Stimulated activated CD8-positive, alpha-beta memory T cell treated with anti-CD3 and anti-CD28 coated beads, Interleukin-12 subunit alpha, Interleukin-12 subunit beta, amount 100 ng/mL, for 4 hours (primary cell): ENCODE measurements around the gene WDR48.

ENCODE experiments used
- DNase-seq: peaks from one replicate; pipeline ENCODE4 v3.0.0-alpha.2; 2020; ENCODE audit warnings: low read depth

Gene WDR48

DNA sequence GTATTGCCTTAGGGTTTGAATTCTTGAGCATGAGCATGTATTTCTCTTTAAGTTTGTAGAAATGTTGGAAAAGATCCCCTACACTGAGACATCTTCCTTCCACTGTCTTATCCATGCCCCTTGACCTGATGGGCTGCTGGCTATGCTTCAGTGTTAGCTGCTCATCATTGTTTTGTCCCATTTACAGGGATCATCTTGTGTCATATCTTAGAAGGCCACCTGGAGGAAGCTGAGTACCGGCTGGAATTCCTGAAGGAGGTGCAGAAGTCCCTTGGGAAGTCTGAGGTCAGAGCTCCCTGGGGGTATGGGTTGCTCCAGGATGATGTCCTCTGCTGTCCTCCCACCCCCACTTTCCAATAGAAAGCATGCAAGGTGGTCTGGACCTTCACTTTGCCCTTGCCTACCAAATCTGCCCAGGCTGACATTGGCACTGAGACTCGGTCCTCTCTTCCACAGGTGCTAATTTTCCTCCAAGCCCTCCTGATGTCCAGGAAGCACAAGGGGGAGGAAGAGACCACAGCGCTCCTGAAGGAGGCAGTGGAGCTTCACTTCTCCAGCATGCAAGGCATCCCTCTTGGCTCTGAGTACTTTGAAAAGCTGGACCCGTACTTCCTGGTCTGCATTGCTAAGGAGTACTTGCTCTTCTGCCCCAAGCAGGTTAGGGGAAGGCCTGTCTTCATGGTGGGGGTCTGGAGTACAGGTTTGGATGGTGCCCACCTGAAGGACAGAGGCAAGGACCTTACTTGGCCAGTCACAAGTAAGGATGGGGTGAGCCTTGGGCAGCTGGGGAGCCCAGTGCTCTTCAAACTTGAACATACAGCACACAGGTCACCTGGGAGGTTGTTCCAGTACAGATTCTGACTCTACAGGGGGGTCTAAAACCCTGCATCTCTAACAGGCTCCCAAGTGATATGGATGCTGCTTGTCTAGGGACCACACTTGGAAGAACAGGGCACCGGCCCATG, 73.3 kb downstream of the WDR48 start:
- DNase-seq, result no peak

DNA sequence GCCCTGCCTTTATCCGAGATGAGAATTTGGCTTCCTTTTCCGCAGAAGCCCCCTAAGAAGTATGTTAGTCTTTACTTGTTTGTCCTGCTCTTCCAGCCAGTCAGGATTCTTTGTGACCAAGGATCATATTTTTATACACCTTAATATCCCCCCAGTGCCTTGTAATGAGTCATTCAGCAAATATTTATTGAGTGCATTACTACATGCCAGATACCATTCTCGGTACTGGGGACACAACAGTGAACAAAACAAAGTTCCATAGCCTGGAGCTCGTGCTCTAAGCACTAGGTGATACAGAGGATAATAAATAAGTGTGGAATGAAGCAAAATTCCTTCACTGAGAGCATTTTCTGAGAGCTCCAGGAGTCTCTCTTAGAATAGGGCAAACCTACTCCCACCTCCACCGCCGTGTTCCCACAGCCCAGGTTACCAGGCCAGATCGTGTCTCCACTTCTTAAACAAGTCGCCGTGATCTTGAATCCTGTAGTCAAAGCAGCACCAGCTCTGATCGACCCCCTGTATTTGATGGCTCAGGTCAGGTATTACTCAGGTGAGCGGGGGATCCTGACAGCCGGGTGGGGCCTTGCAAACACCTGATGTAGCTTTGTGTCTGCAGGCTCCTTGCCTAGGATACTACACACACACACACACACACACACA, 74.2 kb downstream of the WDR48 start:
- no peak for DNase-seq

DNA sequence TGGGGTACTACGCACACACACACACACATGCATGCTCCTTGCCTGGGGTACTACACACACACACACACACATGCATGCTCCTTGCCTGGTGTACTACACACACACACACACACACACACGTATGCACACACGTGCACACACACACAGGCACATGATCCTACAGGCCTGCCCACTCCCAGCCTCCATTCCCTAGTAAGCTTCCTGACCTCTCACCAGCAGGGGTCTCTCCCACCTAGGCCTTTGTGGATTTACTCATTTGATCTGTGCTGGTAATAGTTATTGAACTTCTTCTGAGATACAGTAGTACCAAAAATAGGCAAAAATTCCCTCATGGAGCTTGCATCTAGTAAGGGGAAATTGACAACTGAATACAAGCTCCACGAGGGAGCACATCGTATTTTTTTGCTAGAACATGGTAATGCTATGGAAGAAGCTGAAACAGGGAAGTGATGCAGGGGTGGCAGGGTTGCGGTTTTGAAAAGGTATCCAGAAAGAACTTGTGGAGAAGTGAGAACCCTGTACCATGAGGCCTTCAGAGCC, 74.8 kb downstream of the WDR48 start:
- no peak for DNase-seq

DNA sequence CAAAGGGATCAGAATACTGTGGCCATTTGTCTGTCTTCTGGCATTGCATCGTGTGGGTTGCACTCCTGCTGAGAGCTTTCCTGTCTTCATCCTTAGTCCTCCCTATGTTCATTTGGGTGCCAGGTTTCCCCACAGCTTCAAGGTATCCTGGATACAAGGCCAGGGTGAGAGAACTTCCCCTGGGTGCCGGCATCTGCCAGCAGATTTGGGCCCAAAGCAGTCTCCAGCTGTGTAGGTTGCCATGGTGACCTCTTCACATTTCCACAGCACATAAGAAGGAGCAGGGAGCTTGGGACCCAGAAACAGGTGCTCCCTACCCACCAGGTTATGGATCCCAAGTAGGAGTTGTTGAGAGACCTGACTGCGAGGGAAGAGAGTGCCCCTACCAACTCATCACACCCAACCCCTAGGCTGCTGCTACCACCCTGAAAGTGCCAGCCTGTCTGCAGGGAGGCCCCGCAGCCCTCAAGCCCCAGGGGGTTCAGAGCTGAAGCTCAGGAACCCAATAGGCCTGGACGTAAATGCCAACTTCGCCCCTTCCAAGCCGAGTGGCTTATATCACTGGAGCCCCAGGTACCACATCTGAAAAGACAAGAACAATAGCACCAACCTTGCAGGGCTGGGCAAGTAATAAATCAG, 75.6 kb downstream of the WDR48 start:
- no peak for DNase-seq

DNA sequence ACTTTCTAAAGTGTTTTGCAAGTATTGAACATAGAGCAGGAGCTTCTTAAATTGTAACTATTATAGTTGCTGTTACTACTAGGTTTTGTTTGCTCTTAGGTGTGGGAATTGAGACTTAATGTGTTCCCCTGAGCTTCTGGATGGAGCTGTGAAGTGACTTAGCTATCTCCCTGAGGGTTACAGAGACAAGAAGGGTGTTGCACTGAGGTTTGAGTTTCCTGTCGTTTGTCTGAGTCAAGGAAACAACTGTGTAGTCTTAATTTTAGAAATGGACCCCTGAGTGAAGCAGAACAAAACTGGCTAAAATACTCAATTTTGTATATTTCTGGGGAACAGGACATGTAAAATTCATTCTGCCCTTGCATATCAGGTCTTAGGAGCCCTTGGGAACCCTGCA, 76.1 kb downstream of the WDR48 start:
- DNase-seq, result no peak

DNA sequence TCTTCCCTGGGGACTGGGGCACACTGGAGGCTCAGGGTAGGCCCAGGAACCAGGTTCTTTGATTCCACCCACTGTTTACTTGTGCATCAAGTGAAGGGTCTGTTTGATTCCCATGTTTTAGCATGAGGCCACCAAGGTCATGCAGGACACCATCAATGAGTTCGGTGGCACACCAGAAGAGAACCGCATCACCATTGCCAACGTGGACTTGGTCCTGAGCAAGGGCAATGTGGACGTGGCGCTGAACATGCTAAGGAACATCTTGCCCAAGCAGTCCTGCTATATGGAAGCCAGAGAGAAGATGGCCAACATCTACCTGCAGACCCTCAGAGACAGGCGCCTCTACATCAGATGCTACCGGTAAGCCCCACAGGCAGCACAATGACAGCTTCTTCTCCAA, 77.1 kb downstream of the WDR48 start:
- DNase-seq, result no peak

DNA sequence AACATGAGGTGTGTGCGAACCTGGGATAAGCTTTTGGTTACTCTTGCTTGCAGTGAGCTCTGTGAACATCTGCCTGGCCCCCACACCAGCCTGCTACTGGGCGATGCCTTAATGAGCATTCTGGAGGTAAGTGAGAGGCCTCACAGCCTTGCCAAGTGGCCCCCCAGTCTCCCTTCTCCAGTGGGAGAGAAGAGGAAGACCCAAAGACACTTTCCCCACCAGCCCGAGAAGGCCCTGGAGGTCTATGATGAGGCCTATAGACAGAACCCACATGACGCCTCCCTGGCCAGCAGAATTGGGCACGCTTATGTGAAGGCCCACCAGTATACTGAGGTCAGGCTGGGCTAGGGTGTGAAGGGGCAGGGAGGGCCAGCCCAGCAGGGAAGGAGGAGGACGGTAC, 78.2 kb downstream of the WDR48 start:
- no peak for DNase-seq

DNA sequence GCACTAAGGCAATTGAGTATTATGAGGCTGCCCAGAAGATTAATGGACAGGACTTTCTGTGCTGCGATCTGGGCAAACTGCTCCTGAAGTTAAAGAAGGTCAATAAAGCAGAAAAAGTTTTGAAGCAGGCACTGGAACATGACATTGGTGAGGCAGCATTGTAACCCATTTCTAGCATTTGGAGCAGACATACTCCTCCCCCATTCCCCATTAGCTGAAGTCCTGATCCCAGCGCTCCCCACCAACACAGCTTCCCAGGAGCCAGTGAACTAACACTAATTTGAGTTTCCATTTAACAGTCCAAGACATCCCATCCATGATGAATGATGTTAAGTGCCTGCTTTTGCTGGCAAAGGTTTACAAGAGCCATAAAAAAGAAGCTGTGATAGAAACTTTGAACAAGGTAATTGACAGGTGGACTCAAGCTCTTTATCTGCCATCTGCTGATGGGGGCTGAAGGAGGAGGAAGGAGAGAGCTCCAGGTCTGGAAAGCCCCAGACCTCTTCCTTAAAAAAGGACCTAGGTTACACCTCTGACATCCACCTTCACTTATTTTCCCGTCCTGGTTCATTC, 79.0 kb downstream of the WDR48 start:
- DNase-seq, result no peak

DNA sequence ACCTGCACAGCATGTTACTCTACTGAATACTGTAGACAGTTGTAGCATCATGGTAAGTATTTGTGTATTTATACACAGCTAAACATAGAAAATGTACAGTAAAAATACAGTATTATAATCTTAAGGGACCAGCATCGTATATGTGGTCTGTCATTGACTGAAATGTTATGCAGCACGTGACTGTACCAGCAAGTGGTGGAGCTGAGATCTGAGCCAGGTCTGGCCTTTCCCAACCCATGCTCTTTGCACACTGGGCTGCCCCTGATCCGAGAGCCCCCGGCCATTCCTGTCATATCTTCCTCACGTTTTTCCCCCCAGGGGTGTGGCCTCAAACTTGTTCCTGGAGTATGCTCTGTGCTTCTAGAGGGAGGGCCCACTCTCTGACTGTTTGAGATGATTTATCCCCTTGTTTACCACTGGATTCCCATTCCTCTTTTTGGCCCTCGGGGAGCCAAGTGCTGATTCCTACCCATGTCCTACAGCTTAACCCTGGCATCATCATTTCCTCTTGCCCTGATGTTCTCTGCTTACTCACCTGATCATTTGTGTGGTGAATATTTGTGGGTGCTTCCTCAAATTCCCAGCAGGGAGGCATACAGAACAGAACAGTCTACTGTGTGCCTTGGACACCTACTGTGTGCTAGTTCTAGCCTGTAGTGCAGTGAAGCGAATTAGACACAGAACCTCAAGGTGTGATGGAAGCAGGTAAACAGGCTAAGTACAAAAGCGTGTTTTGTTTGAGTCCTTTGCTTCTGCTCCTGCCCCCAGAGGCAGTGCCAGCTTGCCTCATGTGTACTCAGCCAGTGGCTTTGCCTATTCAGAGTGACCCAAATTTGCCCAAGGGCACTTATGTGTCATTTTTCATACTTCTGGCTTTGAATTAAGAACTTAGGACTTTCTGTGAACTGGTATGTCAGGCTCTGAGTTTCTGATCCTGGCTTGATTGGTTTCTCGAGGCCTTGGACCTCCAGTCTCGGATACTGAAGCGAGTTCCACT, 80.6 kb downstream of the WDR48 start:
- no peak for DNase-seq

DNA sequence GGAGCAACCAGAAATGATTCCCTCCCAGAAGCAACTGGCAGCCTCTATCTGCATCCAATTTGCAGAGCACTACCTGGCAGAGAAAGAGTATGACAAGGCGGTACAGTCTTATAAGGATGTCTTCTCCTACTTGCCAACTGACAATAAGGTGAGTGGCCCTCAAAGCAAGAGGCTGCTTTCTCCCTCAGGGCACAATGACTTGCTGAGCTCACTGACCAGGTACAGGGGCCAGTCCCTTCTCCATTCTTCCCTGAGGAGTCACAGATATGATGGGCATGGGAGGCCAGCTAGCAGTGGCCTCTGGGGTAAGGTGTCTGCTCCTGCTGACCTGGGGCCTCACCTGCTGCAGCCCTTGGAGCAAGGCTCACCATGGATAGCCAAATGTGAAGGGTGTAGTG, 81.3 kb downstream of the WDR48 start:
- no peak for DNase-seq

DNA sequence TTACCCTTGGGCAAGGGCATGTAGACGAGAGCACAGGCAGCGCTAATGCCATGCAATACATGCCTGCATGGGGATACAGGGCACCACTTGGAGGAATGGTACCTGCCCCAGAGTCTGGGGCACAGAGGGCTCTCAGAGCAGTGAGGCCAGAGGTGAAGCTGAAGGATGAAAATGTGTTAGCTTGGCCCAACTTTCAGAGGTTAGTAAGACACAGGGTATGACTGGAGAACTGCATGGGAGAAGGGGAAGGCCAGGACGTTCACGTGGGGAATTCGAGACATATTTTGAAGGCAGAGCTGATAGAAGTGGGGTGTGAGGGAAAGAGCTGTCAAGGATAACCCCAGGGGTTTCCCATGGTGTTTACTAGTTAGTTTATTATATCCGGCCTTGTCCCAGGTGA, 82.0 kb downstream of the WDR48 start:
- no peak for DNase-seq

DNA sequence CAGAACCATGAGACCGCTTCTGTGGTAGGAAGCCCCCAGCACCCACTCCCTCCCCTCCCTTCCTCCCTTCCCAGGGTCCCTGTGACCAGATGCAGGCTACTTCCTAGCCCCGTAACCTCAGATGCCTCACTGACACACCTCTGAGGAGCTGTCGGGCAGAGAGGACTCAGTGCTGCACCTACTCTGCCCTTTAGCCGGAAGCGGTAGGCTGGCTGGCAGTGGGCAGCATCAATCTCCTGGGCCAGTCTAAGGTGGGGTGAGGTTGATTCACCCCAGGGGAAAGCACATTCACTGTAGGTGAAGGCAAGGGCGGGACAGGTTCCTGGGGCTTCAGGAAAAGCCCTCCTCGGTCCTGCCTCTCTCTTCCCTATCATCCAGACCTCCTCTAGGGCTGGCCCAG, 82.5 kb downstream of the WDR48 start:
- DNase-seq, result no peak

DNA sequence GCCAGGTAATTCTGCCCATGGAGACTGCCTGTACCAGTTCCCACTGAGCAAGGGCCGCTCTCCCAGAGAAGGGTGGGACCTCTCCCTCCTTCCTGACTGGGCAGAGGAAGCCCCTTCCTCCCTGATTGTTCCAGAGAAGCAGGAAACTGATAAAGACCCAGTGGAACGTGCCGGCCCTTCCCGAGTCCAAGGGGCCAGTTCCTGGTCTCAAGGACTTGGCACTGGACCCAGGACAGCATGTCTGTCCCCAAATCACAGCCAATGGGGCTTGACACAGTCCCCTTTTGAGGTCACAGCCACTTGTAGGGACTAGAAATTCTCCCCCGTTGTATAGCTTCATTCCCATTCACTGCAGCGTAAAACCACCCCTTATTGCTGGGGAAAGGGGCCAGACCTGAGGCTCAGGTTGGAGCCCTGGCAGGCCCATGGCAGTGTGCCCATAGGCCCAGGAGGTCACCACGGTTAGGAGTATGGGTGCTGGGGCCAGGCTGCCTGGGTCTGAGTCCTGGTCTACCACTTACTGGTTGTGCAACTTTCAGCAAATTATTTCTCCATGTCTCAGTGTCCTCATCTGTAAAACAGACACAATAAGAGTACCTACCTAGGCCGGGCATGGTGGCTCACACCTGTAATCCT, 83.5 kb downstream of the WDR48 start:
- no peak for DNase-seq

DNA sequence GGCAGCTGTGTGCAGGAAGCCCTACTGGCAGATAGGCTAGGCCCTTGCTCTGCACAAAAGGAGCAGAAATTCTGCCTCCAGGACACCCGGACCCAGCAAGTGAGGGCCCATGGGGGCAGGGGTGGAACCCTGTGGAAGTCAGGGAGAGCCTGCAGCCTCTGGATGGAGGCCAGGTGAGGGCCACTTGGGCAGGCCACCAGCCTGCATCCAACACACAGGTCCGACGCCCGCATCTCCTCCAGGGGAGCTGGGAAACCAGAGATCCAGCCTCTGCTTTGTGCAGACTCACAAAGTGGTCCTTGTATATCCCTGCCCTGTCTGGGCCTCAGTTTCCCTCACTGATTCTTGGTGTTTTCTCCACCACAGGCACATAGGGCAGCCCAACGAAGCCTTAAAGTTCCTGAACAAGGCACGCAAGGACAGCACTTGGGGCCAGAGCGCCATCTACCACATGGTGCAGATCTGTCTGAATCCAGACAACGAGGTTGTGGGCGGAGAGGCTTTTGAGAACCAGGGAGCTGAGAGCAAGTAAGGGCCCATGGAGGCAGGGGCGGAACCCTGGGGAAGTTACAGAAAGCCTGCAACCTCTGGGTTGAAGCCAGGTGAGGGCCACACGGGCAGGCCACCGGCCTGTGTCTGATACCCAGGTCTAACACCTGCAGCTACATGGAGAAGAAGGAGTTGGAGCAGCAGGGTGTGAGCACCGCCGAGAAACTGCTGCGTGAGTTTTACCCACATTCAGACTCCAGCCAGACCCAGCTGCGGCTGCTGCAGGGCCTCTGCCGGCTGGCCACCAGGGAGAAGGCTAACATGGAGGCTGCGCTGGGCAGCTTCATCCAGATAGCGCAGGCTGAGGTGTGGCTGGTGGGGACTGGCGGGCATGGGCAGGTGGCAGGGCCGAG, 85.0 kb downstream of the WDR48 start:
- no peak for DNase-seq

DNA sequence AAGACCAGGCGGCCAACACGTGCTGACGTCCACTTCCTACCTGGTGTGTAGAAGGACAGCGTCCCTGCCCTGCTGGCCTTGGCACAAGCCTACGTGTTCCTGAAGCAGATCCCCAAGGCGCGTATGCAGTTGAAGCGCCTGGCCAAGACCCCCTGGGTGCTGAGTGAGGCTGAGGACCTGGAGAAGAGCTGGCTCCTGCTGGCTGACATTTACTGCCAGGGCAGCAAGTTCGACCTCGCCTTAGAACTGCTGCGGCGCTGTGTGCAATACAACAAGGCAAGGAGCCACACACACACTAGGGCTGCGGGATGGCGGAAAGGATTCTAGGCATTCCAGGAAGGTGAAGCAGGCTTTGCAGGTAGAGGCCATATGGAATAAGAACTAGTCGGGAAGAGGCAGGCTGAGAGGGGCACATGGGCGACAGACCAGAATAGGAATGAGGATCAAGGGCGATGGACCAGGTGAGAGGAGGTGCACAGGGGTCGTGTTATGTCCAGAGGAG, 85.7 kb downstream of the WDR48 start:
- DNase-seq, result no peak

DNA sequence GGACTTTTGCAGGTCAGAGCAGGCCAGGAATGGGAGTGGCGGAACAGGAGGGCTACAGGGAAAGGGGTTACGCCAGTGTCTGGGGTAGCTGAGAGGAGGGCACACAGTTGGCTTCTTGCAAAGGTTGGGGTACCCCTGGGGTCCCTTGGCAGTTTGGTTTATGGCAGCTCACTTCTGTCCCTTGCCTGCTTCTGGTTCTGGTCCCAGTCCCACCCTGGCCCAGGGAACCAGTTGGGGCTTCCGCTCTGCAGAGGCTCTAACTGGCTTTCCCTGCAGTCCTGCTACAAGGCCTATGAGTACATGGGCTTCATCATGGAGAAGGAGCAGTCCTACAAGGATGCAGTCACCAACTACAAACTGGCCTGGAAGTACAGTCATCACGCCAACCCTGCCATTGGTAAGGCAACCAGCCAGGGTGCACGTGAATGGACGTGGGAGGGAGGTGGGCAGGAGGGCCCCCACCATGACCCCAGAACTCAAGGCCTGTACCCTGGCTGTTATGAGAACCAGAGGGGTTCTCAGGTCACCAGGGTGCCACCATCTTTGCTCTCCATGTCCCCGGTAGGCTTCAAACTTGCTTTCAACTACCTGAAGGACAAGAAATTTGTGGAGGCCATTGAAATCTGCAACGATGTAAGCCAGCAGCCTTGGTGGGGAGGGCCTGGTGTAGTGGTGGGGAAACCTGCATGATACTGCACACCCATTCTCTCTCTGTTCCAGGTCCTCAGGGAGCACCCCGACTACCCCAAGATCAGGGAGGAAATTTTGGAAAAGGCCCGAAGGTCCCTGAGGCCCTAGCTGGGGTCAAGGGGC, 86.4 kb downstream of the WDR48 start:
- DNase-seq, result no peak

DNA sequence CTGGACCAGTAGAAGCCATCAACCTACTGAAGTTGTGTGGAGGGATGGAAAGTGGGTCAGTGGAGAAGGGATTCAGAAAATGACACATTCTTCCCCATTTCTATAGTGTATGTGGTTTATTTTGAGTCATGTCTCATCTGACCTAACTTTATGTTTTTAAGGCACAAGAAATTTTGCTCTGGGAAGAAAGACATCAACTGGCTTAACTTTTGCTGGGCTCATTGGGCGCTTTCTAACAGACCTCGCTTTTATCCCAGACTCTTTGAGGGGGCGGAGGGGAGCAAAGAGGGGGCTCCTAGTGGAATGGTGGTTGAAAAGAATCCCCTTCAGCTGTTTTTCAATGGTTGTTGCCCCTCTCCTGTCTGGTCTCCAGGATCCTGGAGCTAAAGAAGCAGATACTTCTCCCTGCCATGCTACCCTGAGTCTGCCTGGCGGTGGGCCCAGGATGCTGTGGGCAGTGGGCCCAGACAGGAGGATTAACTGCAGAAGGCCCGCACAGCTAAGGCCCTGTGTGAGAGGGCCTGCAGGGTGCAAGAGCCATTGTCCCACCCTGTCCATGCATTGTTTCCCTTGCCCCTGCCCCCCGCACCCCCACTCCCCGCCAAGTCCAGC, 87.1 kb downstream of the WDR48 start:
- no peak for DNase-seq

DNA sequence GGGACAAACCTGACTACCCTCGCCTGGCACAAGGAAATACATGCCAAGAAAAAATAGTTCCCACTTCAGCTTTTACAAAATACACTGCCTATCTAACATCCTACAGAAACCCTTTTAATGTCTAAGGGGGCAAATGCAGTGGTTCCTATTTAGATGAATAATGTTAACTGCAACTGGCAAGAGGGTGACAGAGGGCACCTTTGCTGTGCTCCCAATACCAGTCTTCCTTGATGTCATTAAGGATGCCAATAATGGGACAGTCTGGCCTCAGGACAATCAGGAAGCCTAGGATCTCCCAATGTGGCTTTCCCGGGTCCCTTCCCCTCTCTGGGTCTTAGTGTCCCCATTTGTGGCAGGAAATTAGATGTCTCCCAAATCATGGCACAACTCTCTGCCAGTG, 87.6 kb downstream of the WDR48 start:
- DNase-seq, result no peak
